ENCODE results near the gene TMEM192. TPM values are rescaled to one million over a fixed set of nuclear protein-coding genes. Genes with fewer than 3 reads are reported as not detected.
"Not testable (repeated sequence)": the region's sequence is repeated elsewhere in the genome, so short reads cannot be mapped to it uniquely, and the experiment has no call there.

TMEM192 gene
- polyA plus RNA-seq, 1 donor = 31.3 TPM

GRCh38 chr4:165025782-165026181 is 86.9 kb downstream of the TMEM192 start:
- not testable (repeated sequence) for H3K4me1 ChIP-seq (ENCODE audit: control insufficient read depth, insufficient read depth, low read length)

More at GRCh38 chr4:165025782-165026181, 86.9 kb downstream of the TMEM192 start:
- not testable (repeated sequence) for H3K9me3 ChIP-seq (ENCODE audit: control insufficient read depth, low read depth, low read length); DNase-seq; H3K36me3 ChIP-seq (ENCODE audit: control insufficient read depth, insufficient read depth, low read length); H3K4me3 ChIP-seq (ENCODE audit: low read length); H3K27me3 ChIP-seq (ENCODE audit: control insufficient read depth, insufficient read depth, low read length); H3K27ac ChIP-seq (ENCODE audit: low read length)
- 100% methylated on average over 5 of the region's 8 CpGs for WGBS (ENCODE audit: insufficient coverage, low lambda C conversion rate)

Other genes starting within 250 kb of the TMEM192 start
- gene APELA, start 235.7 kb downstream of the TMEM192 start, polyA plus RNA-seq = 2.3 TPM
- gene TRIM61, start 135.2 kb downstream of the TMEM192 start, polyA plus RNA-seq = 6.0 TPM
- gene TRIM60, start 80.9 kb downstream of the TMEM192 start, polyA plus RNA-seq = not detected
- 0.04 TPM for gene TRIM75, start 59.0 kb downstream of the TMEM192 start, polyA plus RNA-seq
- gene KLHL2, start 94.7 kb upstream of the TMEM192 start, polyA plus RNA-seq = 15.0 TPM
- gene MSMO1, start 214.8 kb upstream of the TMEM192 start, polyA plus RNA-seq = 145 TPM

Data from large intestine (tissue), 3 donors.